ENCODE results near the gene SLC30A7.

Gene SLC30A7

DNA sequence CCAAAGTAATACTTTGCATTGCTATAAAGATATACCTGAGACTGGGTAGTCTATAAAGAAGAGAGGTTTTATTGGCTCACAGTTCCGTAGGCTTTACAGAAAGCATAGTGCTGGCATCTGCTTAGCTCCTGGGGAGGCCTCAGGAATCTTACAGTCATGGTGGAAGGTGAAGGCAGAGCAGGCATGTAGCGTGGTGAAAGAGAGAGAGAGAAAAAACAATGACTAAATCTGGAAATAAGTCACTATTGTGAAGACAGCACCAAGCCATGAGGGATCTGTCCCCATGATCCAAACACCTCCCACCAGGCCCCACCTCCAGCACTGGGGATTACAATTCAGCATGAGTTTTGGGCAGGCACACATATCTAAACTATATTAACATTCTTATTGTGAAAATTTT, 30.4 kb downstream of the SLC30A7 start:
- no peaks in the 10 kb centered on the region for H3K4me1 ChIP-seq (ENCODE audit: control insufficient read depth, insufficient read depth, low read depth, low read length)
- DNase-seq: no peak
- no peak overlapping the region for H2BK5ac ChIP-seq (ENCODE audit: low read depth, low read length, poor library complexity, severe bottlenecking)
- peaks cover 4 to 67% of the 10 kb centered on the region in 2 experiments for H3K36me3 ChIP-seq (ENCODE audit: control insufficient read depth in 1 of 2, insufficient read depth in 2 of 2, low read depth in 1 of 2, low read length in 2 of 2)
- H3K9ac ChIP-seq (ENCODE audit: low read length): no peak overlapping the region
- H2BK12ac ChIP-seq (ENCODE audit: low read length in 2 of 2): no peak overlapping the region
- no peak overlapping the region for H3K23ac ChIP-seq (ENCODE audit: low read length in 2 of 2)
- no peak overlapping the region for H2AFZ ChIP-seq (ENCODE audit: low read depth, low read length)
- no peak overlapping the region for H3K4ac ChIP-seq (ENCODE audit: low read depth in 1 of 2, low read length in 2 of 2)
- no peak overlapping the region for H2BK15ac ChIP-seq (ENCODE audit: low read depth, poor library complexity, severe bottlenecking)
- H4K8ac ChIP-seq (ENCODE audit: low read length): no peak overlapping the region
- 100% methylated on average over 1 of the region's 2 CpGs for WGBS
- H3K14ac ChIP-seq (ENCODE audit: low read length in 2 of 2): no peak overlapping the region
- no peak overlapping the region for H4K91ac ChIP-seq (ENCODE audit: low read length)
- H2AK5ac ChIP-seq (ENCODE audit: low read length, severe bottlenecking): no peak overlapping the region
- H3K9me3 ChIP-seq (ENCODE audit: control insufficient read depth, low read length): no peaks in the 10 kb centered on the region
- H2BK120ac ChIP-seq (ENCODE audit: low read depth, low read length): no peak overlapping the region
- no peak overlapping the region for H3K18ac ChIP-seq (ENCODE audit: low read depth in 1 of 2, low read length in 2 of 2)
- no peaks in the 10 kb centered on the region for H3K27me3 ChIP-seq (ENCODE audit: control insufficient read depth in 1 of 2, insufficient read depth in 1 of 2, low read length in 2 of 2)
- no peak overlapping the region for H3K4me3 ChIP-seq (ENCODE audit: insufficient read depth in 1 of 2, low read depth in 1 of 2, low read length in 2 of 2)
- no peak overlapping the region for H3K27ac ChIP-seq (ENCODE audit: low read length, poor library complexity, severe bottlenecking)
- peaks cover 19% of the 10 kb centered on the region for H3K79me1 ChIP-seq (replicated peaks; ENCODE audit: low read length, poor library complexity, severe bottlenecking)
- no peak overlapping the region for H3K4me2 ChIP-seq (ENCODE audit: low read length, poor library complexity, severe bottlenecking)

DNA sequence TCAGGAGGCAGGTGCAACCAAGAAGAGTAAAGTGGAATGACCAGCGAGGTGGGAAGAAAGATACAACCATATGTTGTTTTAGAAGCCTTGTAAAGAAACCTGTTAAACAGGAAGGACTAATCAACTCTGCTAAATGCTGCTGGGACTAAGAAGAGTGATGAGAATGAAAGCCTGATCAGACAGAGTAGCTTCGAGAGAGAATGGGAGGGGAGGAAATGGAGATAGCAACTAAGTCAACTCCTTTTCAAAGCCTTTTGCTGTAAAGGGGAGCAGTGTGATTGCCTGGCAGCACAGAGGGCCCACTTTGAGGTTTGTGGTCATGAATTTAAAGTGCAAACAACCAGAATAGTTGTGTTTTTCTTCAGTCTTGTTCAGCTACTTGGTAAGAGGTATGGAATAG, 31.4 kb downstream of the SLC30A7 start:
- peaks cover 0 to 59% of the 10 kb centered on the region in 2 experiments for H3K36me3 ChIP-seq (ENCODE audit: control insufficient read depth in 1 of 2, insufficient read depth in 2 of 2, low read depth in 1 of 2, low read length in 2 of 2)

DNA sequence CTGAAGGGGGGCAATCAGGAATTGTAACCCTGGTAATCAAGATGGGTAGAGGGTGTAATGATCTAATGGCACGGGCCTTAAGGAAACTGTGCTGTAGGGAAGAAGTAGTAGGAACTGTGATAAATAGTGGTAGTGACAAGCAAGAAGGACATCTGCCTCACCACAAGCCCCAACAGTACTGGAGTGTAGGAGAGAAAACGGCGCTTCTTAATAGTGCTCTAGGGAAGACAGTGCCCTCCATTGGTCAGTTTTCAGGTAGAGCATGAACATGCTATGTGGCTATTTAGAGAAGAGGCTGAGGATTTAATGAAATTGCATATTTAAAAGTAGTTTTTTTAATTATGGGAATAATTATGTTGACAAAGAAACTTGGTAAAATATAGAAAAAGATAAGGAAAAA, 32.2 kb downstream of the SLC30A7 start:
- H3K9me3 ChIP-seq (ENCODE audit: control insufficient read depth, low read length): no peaks in the 10 kb centered on the region
- H4K8ac ChIP-seq (ENCODE audit: low read length): no peak overlapping the region
- H4K91ac ChIP-seq (ENCODE audit: low read length): no peak overlapping the region
- no peak overlapping the region for H3K14ac ChIP-seq (ENCODE audit: low read length in 2 of 2)
- no peak overlapping the region for H2BK120ac ChIP-seq (ENCODE audit: low read depth, low read length)
- H3K18ac ChIP-seq (ENCODE audit: low read depth in 1 of 2, low read length in 2 of 2): no peak overlapping the region
- WGBS: 77% methylated on average over 3 of the region's 3 CpGs
- no peak overlapping the region for H2AFZ ChIP-seq (ENCODE audit: low read depth, low read length)
- peaks cover 19% of the 10 kb centered on the region for H3K79me1 ChIP-seq (replicated peaks; ENCODE audit: low read length, poor library complexity, severe bottlenecking)
- H2BK12ac ChIP-seq (ENCODE audit: low read length in 2 of 2): no peak overlapping the region
- H3K23ac ChIP-seq (ENCODE audit: low read length in 2 of 2): no peak overlapping the region
- no peak for DNase-seq
- H3K4me2 ChIP-seq (ENCODE audit: low read length, poor library complexity, severe bottlenecking): no peak overlapping the region
- H3K4me1 ChIP-seq (ENCODE audit: control insufficient read depth, insufficient read depth, low read depth, low read length): no peaks in the 10 kb centered on the region
- peaks cover 0 to 59% of the 10 kb centered on the region in 2 experiments for H3K36me3 ChIP-seq (ENCODE audit: control insufficient read depth in 1 of 2, insufficient read depth in 2 of 2, low read depth in 1 of 2, low read length in 2 of 2)
- no peak overlapping the region for H3K27ac ChIP-seq (ENCODE audit: low read length, poor library complexity, severe bottlenecking)
- H3K4me3 ChIP-seq (ENCODE audit: insufficient read depth in 1 of 2, low read depth in 1 of 2, low read length in 2 of 2): no peak overlapping the region
- H2AK5ac ChIP-seq (ENCODE audit: low read length, severe bottlenecking): no peak overlapping the region
- no peak overlapping the region for H2BK15ac ChIP-seq (ENCODE audit: low read depth, poor library complexity, severe bottlenecking)
- no peaks in the 10 kb centered on the region for H3K27me3 ChIP-seq (ENCODE audit: control insufficient read depth in 1 of 2, insufficient read depth in 1 of 2, low read length in 2 of 2)
- H3K4ac ChIP-seq (ENCODE audit: low read depth in 1 of 2, low read length in 2 of 2): no peak overlapping the region
- no peak overlapping the region for H3K9ac ChIP-seq (ENCODE audit: low read length)
- H2BK5ac ChIP-seq (ENCODE audit: low read depth, low read length, poor library complexity, severe bottlenecking): no peak overlapping the region

More for the DNA sequence above, 31.4 kb downstream of the SLC30A7 start:
- Histone ChIP-seq H2BK15ac (ENCODE audit: low read depth, poor library complexity, severe bottlenecking) (peak overlapping the region; percentile 48), H3K14ac (ENCODE audit: low read length in 2 of 2) (no peak overlapping the region), H3K79me1 (replicated peaks; ENCODE audit: low read length, poor library complexity, severe bottlenecking) (peaks cover 19% of the 10 kb centered on the region), H3K27ac (ENCODE audit: low read length, poor library complexity, severe bottlenecking) (no peak overlapping the region), H4K8ac (ENCODE audit: low read length) (no peak overlapping the region), H3K9me3 (ENCODE audit: control insufficient read depth, low read length) (no peaks in the 10 kb centered on the region), H3K4me3 (ENCODE audit: insufficient read depth in 1 of 2, low read depth in 1 of 2, low read length in 2 of 2) (no peak overlapping the region), H3K4ac (ENCODE audit: low read depth in 1 of 2, low read length in 2 of 2) (no peak overlapping the region), H2BK120ac (ENCODE audit: low read depth, low read length) (no peak overlapping the region), H4K91ac (ENCODE audit: low read length) (no peak overlapping the region), H3K18ac (ENCODE audit: low read depth in 1 of 2, low read length in 2 of 2) (no peak overlapping the region), H2BK5ac (ENCODE audit: low read depth, low read length, poor library complexity, severe bottlenecking) (no peak overlapping the region), H2BK12ac (ENCODE audit: low read length in 2 of 2) (no peak overlapping the region), H3K9ac (ENCODE audit: low read length) (no peak overlapping the region), H3K4me1 (ENCODE audit: control insufficient read depth, insufficient read depth, low read depth, low read length) (no peaks in the 10 kb centered on the region), H2AFZ (ENCODE audit: low read depth, low read length) (no peak overlapping the region), H3K23ac (ENCODE audit: low read length in 2 of 2) (peak overlapping the region in 1 of 2 experiments; percentile 60), H2AK5ac (ENCODE audit: low read length, severe bottlenecking) (no peak overlapping the region), H3K4me2 (ENCODE audit: low read length, poor library complexity, severe bottlenecking) (no peak overlapping the region), H3K27me3 (ENCODE audit: control insufficient read depth in 1 of 2, insufficient read depth in 1 of 2, low read length in 2 of 2) (no peaks in the 10 kb centered on the region)
- 78% methylated on average over 2 of the region's 2 CpGs for WGBS
- DNase-seq: no peak

DNA sequence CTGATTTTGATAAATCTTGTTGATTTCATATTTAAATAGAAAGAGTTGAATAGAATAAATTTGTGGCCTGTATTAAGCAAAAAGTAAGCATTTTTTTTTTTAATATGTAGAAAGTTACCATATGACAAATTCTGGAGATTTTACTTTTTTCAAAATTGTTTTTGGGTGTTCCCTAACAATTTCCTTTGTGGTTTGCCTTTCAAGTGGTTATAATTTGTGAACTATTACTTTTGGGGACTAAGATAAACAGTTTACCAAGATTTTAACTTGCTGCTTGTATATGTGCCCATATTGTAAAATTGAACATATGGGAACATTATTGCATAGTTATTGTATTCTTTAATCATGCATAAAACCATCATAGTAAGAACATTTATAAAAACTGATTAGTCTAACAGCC, 34.6 kb downstream of the SLC30A7 start:
- H2AK5ac ChIP-seq (ENCODE audit: low read length, severe bottlenecking): no peak overlapping the region
- H2AFZ ChIP-seq (ENCODE audit: low read depth, low read length): no peak overlapping the region
- no peak overlapping the region for H3K18ac ChIP-seq (ENCODE audit: low read depth in 1 of 2, low read length in 2 of 2)
- no peak overlapping the region for H3K4me2 ChIP-seq (ENCODE audit: low read length, poor library complexity, severe bottlenecking)
- H4K8ac ChIP-seq (ENCODE audit: low read length): no peak overlapping the region
- H2BK5ac ChIP-seq (ENCODE audit: low read depth, low read length, poor library complexity, severe bottlenecking): no peak overlapping the region
- H2BK12ac ChIP-seq (ENCODE audit: low read length in 2 of 2): no peak overlapping the region
- peaks cover 0 to 49% of the 10 kb centered on the region in 2 experiments for H3K36me3 ChIP-seq (ENCODE audit: control insufficient read depth in 1 of 2, insufficient read depth in 2 of 2, low read depth in 1 of 2, low read length in 2 of 2)
- no peak overlapping the region for H3K4ac ChIP-seq (ENCODE audit: low read depth in 1 of 2, low read length in 2 of 2)
- no peak overlapping the region for H2BK120ac ChIP-seq (ENCODE audit: low read depth, low read length)
- no peak overlapping the region for H3K27ac ChIP-seq (ENCODE audit: low read length, poor library complexity, severe bottlenecking)
- H3K9ac ChIP-seq (ENCODE audit: low read length): no peak overlapping the region
- H3K9me3 ChIP-seq (ENCODE audit: control insufficient read depth, low read length): no peaks in the 10 kb centered on the region
- no peak overlapping the region for H3K14ac ChIP-seq (ENCODE audit: low read length in 2 of 2)
- no peak overlapping the region for H3K23ac ChIP-seq (ENCODE audit: low read length in 2 of 2)
- no peak overlapping the region for H2BK15ac ChIP-seq (ENCODE audit: low read depth, poor library complexity, severe bottlenecking)
- H3K4me1 ChIP-seq (ENCODE audit: control insufficient read depth, insufficient read depth, low read depth, low read length): no peaks in the 10 kb centered on the region
- no peak overlapping the region for H3K4me3 ChIP-seq (ENCODE audit: insufficient read depth in 1 of 2, low read depth in 1 of 2, low read length in 2 of 2)
- DNase-seq: no peak
- H3K79me1 ChIP-seq (replicated peaks; ENCODE audit: low read length, poor library complexity, severe bottlenecking): peaks cover 14% of the 10 kb centered on the region
- no peaks in the 10 kb centered on the region for H3K27me3 ChIP-seq (ENCODE audit: control insufficient read depth in 1 of 2, insufficient read depth in 1 of 2, low read length in 2 of 2)
- H4K91ac ChIP-seq (ENCODE audit: low read length): no peak overlapping the region

All from mesenchymal stem cell (in vitro differentiated cells and primary cell).